SK-N-SH treated with all-trans-retinoic acid at 6 μM for 48 hours (cell line): ENCODE results near the gene HOXB1.

Experiments used
- ATAC-seq: fragments of 200-7000 bp; cut with Tn5 transposase; 3 replicates; pipeline ENCODE4 v1.9.1; 2020; ENCODE audit warnings: mild to moderate bottlenecking, moderate library complexity
- ARNTL ChIP-seq: fragments of 450-650 bp; formaldehyde crosslinking; IDR thresholded peaks from 2 replicates; pipeline ENCODE4 v1.5.0; 2020; ENCODE audit warnings: low read depth, mild to moderate bottlenecking, moderate library complexity, borderline replicate concordance
- BACH2 ChIP-seq: fragments of 250-450 bp; sonication (Bioruptor Pico); IDR thresholded peaks from 2 replicates; pipeline ENCODE4 v1.9.0; 2021; ENCODE audit warnings: mild to moderate bottlenecking, borderline replicate concordance
- CSDC2 ChIP-seq: fragments of 250-450 bp; sonication (Bioruptor Pico); IDR thresholded peaks from 2 replicates; pipeline ENCODE4 v1.5.0; 2020; ENCODE audit warnings: mild to moderate bottlenecking, moderate library complexity
- ESRRG ChIP-seq: fragments of 250-450 bp; sonication (Bioruptor Pico); IDR thresholded peaks from 2 replicates; pipeline ENCODE4 v1.6.1; 2021; ENCODE audit warnings: mild to moderate bottlenecking
- GLIS3 ChIP-seq: fragments of 250-450 bp; sonication (Bioruptor Pico); IDR thresholded peaks from 2 replicates; pipeline ENCODE4 v1.5.0; 2020; ENCODE audit warnings: mild to moderate bottlenecking, moderate library complexity
- ISL1 ChIP-seq: fragments of 250-450 bp; sonication (Bioruptor Pico); IDR thresholded peaks from 2 replicates; pipeline ENCODE4 v2.1.2; 2022; ENCODE audit warnings: mild to moderate bottlenecking, moderate library complexity
- OSR1 ChIP-seq: fragments of 250-450 bp; sonication (Bioruptor Pico); IDR thresholded peaks from 2 replicates; pipeline ENCODE4 v1.8.0; 2022; ENCODE audit warnings: moderate library complexity, mild to moderate bottlenecking, inconsistent platforms
- PATZ1 ChIP-seq: fragments of 250-450 bp; sonication (Bioruptor Pico); IDR thresholded peaks from 2 replicates; pipeline ENCODE4 v1.8.0; 2020; ENCODE audit warnings: mild to moderate bottlenecking, moderate library complexity, borderline replicate concordance
- PPARA ChIP-seq: fragments of 250-450 bp; sonication (Bioruptor Pico); IDR thresholded peaks from 2 replicates; pipeline ENCODE4 v1.5.0; 2020; ENCODE audit warnings: mild to moderate bottlenecking, borderline replicate concordance
- RARB ChIP-seq: fragments of 250-450 bp; sonication (Bioruptor Pico); IDR thresholded peaks from 2 replicates; pipeline ENCODE4 v1.8.0; 2021; ENCODE audit warnings: mild to moderate bottlenecking, moderate library complexity
- SNAI2 ChIP-seq: fragments of 250-450 bp; sonication (Bioruptor Pico); IDR thresholded peaks from 2 replicates; pipeline ENCODE4 v1.5.0; 2020; ENCODE audit warnings: mild to moderate bottlenecking, moderate library complexity
- TCF4 ChIP-seq: fragments of 250-450 bp; sonication (Bioruptor Pico); IDR thresholded peaks from 2 replicates; pipeline ENCODE4 v1.8.0; 2021; ENCODE audit warnings: mild to moderate bottlenecking, moderate library complexity, borderline replicate concordance
- TOX ChIP-seq: fragments of 250-450 bp; sonication (Bioruptor Pico); IDR thresholded peaks from 2 replicates; pipeline ENCODE4 v1.8.0; 2021; ENCODE audit warnings: mild to moderate bottlenecking, moderate library complexity, borderline replicate concordance
- ZC3H10 ChIP-seq: fragments of 250-450 bp; sonication (Bioruptor Pico); IDR thresholded peaks from 2 replicates; pipeline ENCODE4 v1.5.1; 2021; ENCODE audit warnings: mild to moderate bottlenecking, moderate library complexity
- ZFP3 ChIP-seq: fragments of 250-450 bp; sonication (Bioruptor Pico); IDR thresholded peaks from 2 replicates; pipeline ENCODE4 v1.5.0; 2020; ENCODE audit warnings: mild to moderate bottlenecking, moderate library complexity
- ZFP30 ChIP-seq: fragments of 450-650 bp; formaldehyde crosslinking; IDR thresholded peaks from 2 replicates; pipeline ENCODE4 v1.5.0; 2022; ENCODE audit warnings: mild to moderate bottlenecking, moderate library complexity
- ZNF565 ChIP-seq: fragments of 450-650 bp; formaldehyde crosslinking; conservative IDR thresholded peaks from 2 replicates; pipeline ENCODE4 v1.5.0; 2020; ENCODE audit warnings: low read depth, mild to moderate bottlenecking, moderate library complexity
- ZNF70 ChIP-seq: fragments of 450-650 bp; formaldehyde crosslinking; IDR thresholded peaks from 2 replicates; pipeline ENCODE4 v1.5.0; 2020; ENCODE audit warnings: mild to moderate bottlenecking, moderate library complexity
- ZNF8 ChIP-seq: fragments of 450-650 bp; formaldehyde crosslinking; IDR thresholded peaks from 2 replicates; pipeline ENCODE4 v1.5.0; 2020; ENCODE audit warnings: mild to moderate bottlenecking, moderate library complexity
- TF ChIP-seq, protein P1 (sequence below): fragments of 250-450 bp; sonication (Bioruptor Pico); IDR thresholded peaks from 2 replicates; pipeline ENCODE4 v1.5.1; 2020; ENCODE audit warnings: low read depth, mild to moderate bottlenecking, moderate library complexity
- TF ChIP-seq, protein P2 (sequence below): fragments of 250-450 bp; sonication (Bioruptor Pico); IDR thresholded peaks from 2 replicates; pipeline ENCODE4 v1.5.0; 2020; ENCODE audit warnings: mild to moderate bottlenecking, moderate library complexity
- TF ChIP-seq, protein P3 (sequence below): fragments of 250-450 bp; sonication (Bioruptor Pico); IDR thresholded peaks from 2 replicates; pipeline ENCODE4 v1.5.1; 2021; ENCODE audit warnings: mild to moderate bottlenecking, moderate library complexity

HOXB1 gene

DNA sequence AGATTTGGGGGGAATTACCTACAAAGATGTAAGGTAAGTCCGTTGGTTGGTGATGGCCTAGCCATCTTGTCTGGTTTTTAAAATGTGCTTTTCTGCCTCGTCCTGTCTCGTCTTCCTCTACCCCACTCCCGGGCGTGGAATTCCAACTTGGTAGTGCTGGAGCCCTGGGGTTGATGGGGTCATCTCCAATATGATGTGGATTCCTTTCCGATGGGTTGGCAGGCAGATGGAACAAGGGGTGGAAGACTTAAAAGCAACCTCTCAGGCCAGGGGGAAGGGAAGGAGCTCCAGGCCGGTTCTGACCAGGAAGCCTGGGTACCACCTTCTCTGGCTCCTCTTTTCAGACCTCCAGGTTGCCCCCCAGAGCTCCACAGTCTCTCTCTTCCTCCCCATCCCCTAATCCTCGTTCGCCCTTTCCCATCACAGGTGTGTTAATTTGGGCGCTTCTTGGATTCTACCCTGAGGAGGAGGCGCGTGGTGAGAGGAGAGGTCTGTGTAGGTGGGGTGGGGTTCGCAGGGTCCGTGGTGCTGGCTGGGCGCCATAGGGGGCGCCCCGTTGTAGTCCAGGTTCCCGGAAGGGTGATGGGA, 19.2 kb upstream of the HOXB1 start:
- no peak for ATAC-seq
- TF ChIP-seq ZNF70 (no peak), ZNF8 (CRISPR knock-in tag) (no peak), PATZ1 (no peak), ZNF565 (CRISPR knock-in tag) (no peak), ISL1 (CRISPR knock-in tag) (no peak), ZFP3 (no peak), TOX (no peak), ZC3H10 (CRISPR knock-in tag) (no peak), OSR1 (CRISPR knock-in tag) (no peak), TCF4 (CRISPR knock-in tag) (no peak), ARNTL (CRISPR knock-in tag) (no peak), PPARA (no peak), CSDC2 (CRISPR knock-in tag) (no peak), GLIS3 (CRISPR knock-in tag) (no peak)
- TF ChIP-seq, protein P1, sequence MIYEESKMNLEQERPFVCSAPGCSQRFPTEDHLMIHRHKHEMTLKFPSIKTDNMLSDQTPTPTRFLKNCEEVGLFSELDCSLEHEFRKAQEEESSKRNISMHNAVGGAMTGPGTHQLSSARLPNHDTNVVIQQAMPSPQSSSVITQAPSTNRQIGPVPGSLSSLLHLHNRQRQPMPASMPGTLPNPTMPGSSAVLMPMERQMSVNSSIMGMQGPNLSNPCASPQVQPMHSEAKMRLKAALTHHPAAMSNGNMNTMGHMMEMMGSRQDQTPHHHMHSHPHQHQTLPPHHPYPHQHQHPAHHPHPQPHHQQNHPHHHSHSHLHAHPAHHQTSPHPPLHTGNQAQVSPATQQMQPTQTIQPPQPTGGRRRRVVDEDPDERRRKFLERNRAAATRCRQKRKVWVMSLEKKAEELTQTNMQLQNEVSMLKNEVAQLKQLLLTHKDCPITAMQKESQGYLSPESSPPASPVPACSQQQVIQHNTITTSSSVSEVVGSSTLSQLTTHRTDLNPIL (CRISPR knock-in tag): no peak
- TF ChIP-seq, protein P2, sequence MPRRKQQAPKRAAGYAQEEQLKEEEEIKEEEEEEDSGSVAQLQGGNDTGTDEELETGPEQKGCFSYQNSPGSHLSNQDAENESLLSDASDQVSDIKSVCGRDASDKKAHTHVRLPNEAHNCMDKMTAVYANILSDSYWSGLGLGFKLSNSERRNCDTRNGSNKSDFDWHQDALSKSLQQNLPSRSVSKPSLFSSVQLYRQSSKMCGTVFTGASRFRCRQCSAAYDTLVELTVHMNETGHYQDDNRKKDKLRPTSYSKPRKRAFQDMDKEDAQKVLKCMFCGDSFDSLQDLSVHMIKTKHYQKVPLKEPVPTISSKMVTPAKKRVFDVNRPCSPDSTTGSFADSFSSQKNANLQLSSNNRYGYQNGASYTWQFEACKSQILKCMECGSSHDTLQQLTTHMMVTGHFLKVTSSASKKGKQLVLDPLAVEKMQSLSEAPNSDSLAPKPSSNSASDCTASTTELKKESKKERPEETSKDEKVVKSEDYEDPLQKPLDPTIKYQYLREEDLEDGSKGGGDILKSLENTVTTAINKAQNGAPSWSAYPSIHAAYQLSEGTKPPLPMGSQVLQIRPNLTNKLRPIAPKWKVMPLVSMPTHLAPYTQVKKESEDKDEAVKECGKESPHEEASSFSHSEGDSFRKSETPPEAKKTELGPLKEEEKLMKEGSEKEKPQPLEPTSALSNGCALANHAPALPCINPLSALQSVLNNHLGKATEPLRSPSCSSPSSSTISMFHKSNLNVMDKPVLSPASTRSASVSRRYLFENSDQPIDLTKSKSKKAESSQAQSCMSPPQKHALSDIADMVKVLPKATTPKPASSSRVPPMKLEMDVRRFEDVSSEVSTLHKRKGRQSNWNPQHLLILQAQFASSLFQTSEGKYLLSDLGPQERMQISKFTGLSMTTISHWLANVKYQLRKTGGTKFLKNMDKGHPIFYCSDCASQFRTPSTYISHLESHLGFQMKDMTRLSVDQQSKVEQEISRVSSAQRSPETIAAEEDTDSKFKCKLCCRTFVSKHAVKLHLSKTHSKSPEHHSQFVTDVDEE: no peak

GRCh38 chr17:48549281-48549630, 18.4 kb upstream of the HOXB1 start:
- no peak for ATAC-seq
- no peak for TF ChIP-seq TOX
- TF ChIP-seq BACH2 (CRISPR knock-in tag): no peak
- no peak for TF ChIP-seq ZNF565 (CRISPR knock-in tag)
- TF ChIP-seq PATZ1: no peak
- TF ChIP-seq, protein P1 (CRISPR knock-in tag): no peak
- no peak for TF ChIP-seq ISL1 (CRISPR knock-in tag)
- no peak for TF ChIP-seq ZFP30 (CRISPR knock-in tag)
- TF ChIP-seq SNAI2 (CRISPR knock-in tag): no peak
- TF ChIP-seq TCF4 (CRISPR knock-in tag): no peak
- TF ChIP-seq ESRRG: no peak
- TF ChIP-seq RARB (CRISPR knock-in tag): no peak
- TF ChIP-seq, protein P2: no peak
- no peak for TF ChIP-seq ZC3H10 (CRISPR knock-in tag)
- no peak for TF ChIP-seq CSDC2 (CRISPR knock-in tag)
- no peak for TF ChIP-seq ZNF70
- TF ChIP-seq, protein P3, sequence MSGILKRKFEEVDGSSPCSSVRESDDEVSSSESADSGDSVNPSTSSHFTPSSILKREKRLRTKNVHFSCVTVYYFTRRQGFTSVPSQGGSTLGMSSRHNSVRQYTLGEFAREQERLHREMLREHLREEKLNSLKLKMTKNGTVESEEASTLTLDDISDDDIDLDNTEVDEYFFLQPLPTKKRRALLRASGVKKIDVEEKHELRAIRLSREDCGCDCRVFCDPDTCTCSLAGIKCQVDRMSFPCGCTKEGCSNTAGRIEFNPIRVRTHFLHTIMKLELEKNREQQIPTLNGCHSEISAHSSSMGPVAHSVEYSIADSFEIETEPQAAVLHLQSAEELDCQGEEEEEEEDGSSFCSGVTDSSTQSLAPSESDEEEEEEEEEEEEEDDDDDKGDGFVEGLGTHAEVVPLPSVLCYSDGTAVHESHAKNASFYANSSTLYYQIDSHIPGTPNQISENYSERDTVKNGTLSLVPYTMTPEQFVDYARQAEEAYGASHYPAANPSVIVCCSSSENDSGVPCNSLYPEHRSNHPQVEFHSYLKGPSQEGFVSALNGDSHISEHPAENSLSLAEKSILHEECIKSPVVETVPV (CRISPR knock-in tag): no peak
- TF ChIP-seq ARNTL (CRISPR knock-in tag): no peak
- no peak for TF ChIP-seq OSR1 (CRISPR knock-in tag)
